Esophagus (tissue), 2 donors: ENCODE data around the gene REL. TPM values are rescaled to one million over a fixed set of nuclear protein-coding genes. Genes with fewer than 3 reads are reported as not detected.

Source experiments
- H3K27ac ChIP-seq, 2 donors: one replicate each; pipeline ENCODE4 v1.5.1; 2013; ENCODE audit warnings: low read depth in 2 of 2, mild to moderate bottlenecking in 2 of 2, inconsistent platforms in 1 of 2, low read length in 1 of 2, moderate library complexity in 1 of 2
- H3K27me3 ChIP-seq, 2 donors: one replicate each; pipeline ENCODE4 v1.6.1; 2013; ENCODE audit warnings: low read length in 2 of 2, control low read depth in 1 of 2, mild to moderate bottlenecking in 1 of 2; ENCODE audit not compliant: insufficient read depth in 2 of 2, control insufficient read depth in 1 of 2
- H3K36me3 ChIP-seq, 2 donors: one replicate each; pipeline ENCODE4 v1.6.1; 2013; ENCODE audit warnings: low read length in 1 of 2; ENCODE audit not compliant: control insufficient read depth in 2 of 2, insufficient read depth in 2 of 2
- H3K4me1 ChIP-seq, 2 donors: one replicate each; pipeline ENCODE4 v1.6.1; 2013; ENCODE audit warnings: low read length in 1 of 2; ENCODE audit not compliant: control insufficient read depth in 2 of 2, insufficient read depth in 2 of 2
- H3K4me3 ChIP-seq, 2 donors: one replicate each; pipeline ENCODE4 v1.5.1; 2013; ENCODE audit warnings: low read length in 2 of 2, mild to moderate bottlenecking in 2 of 2, low read depth in 1 of 2, moderate library complexity in 1 of 2
- H3K9me3 ChIP-seq, 2 donors: one replicate each; pipeline ENCODE4 v1.6.1; 2013; ENCODE audit warnings: mild to moderate bottlenecking in 2 of 2, low read depth in 1 of 2, low read length in 1 of 2, moderate library complexity in 1 of 2; ENCODE audit not compliant: control insufficient read depth in 2 of 2, insufficient read depth in 1 of 2
- whole genome bisulfite sequencing, 2 donors: extraction: QIAGEN DNeasy Blood & Tissue Kit; methylation state at CpG; one replicate each; pipeline ENCODE4 v1.1.7; 2013; 5-methylcytosine and 5-hydroxymethylcytosine counted together
- polyA plus RNA-seq, 2 donors: library from polyadenylated mRNA; stranded (reverse); fragments of 200-250 nt; gene quantifications; one replicate each; pipeline ENCODE4 v1.2.3, GENCODE V29; 2013
- donor health status: healthy with polysubstance abuse.
- donor health status: Bipolar disorder and iron deficiency.

Gene REL
- polyA plus RNA-seq, 2 donors: 2.0 to 2.2 TPM

- H3K4me1 ChIP-seq: peaks cover 2 to 11% of the 10 kb centered on the region in 2 donors
- no peaks in the 10 kb centered on the region for H3K9me3 ChIP-seq
- WGBS, 2 donors: 55 to 68% methylated on average over 5 of the region's 5 CpGs
- H3K4me3 ChIP-seq: no peak overlapping the region
- no peaks in the 10 kb centered on the region for H3K27me3 ChIP-seq
- peak overlapping the region; percentile 69 to 91 for H3K27ac ChIP-seq
- peaks cover 0 to 8% of the 10 kb centered on the region in 2 donors for H3K36me3 ChIP-seq
Measured at GRCh38 chr2:60957643-60958042, 76.3 kb downstream of the REL start.

GRCh38 chr2:60958361-60958760 is 77.0 kb downstream of the REL start:
- WGBS, 2 donors: 74 to 81% methylated on average over 3 of the region's 3 CpGs
- Histone ChIP-seq H3K27me3 (no peaks in the 10 kb centered on the region), H3K36me3 (peaks cover 0 to 8% of the 10 kb centered on the region in 2 donors), H3K4me1 (peaks cover 2 to 11% of the 10 kb centered on the region in 2 donors), H3K27ac (peak overlapping the region; percentile 69 to 93), H3K4me3 (no peak overlapping the region), H3K9me3 (no peaks in the 10 kb centered on the region)

GRCh38 chr2:60958800-60959199 is 77.4 kb downstream of the REL start:
- Histone ChIP-seq H3K4me3 (no peak overlapping the region), H3K36me3 (peaks cover 0 to 8% of the 10 kb centered on the region in 2 donors), H3K27ac (peak overlapping the region; percentile 90 to 93), H3K27me3 (no peaks in the 10 kb centered on the region), H3K4me1 (peaks cover 2 to 11% of the 10 kb centered on the region in 2 donors), H3K9me3 (no peaks in the 10 kb centered on the region)
- 41 to 67% methylated on average over 3 of the region's 3 CpGs for WGBS, 2 donors

- H3K27me3 ChIP-seq: no peaks in the 10 kb centered on the region
- H3K36me3 ChIP-seq: peaks cover 0 to 8% of the 10 kb centered on the region in 2 donors
- H3K4me1 ChIP-seq: peaks cover 2 to 11% of the 10 kb centered on the region in 2 donors
- no peaks in the 10 kb centered on the region for H3K9me3 ChIP-seq
- H3K27ac ChIP-seq: peak overlapping the region; percentile 80 to 90
- whole genome bisulfite sequencing, 2 donors: 87 to 91% methylated on average over 7 of the region's 7 CpGs
- no peak overlapping the region for H3K4me3 ChIP-seq
Measured at GRCh38 chr2:60959501-60959900, 78.1 kb downstream of the REL start.

GRCh38 chr2:60960706-60961105 is 79.3 kb downstream of the REL start:
- Histone ChIP-seq H3K4me1 (peaks cover 2 to 11% of the 10 kb centered on the region in 2 donors), H3K27me3 (no peaks in the 10 kb centered on the region), H3K4me3 (no peak overlapping the region), H3K27ac (no peak overlapping the region), H3K9me3 (no peaks in the 10 kb centered on the region), H3K36me3 (peaks cover 0 to 8% of the 10 kb centered on the region in 2 donors)
- WGBS, 2 donors: 53 to 72% methylated on average over 1 of the region's 1 CpG

GRCh38 chr2:60961457-60961856 is 80.1 kb downstream of the REL start:
- Histone ChIP-seq H3K4me1 (peaks cover 2 to 11% of the 10 kb centered on the region in 2 donors), H3K4me3 (no peak overlapping the region), H3K27me3 (no peaks in the 10 kb centered on the region), H3K9me3 (no peaks in the 10 kb centered on the region), H3K36me3 (peaks cover 0 to 8% of the 10 kb centered on the region in 2 donors), H3K27ac (peak overlapping the region in 1 of 2 donors; percentile 77)
- WGBS, 2 donors: 71 to 73% methylated on average over 4 of the region's 4 CpGs

GRCh38 chr2:60962528-60962927 is 81.2 kb downstream of the REL start:
- Histone ChIP-seq H3K36me3 (peaks cover 0 to 4% of the 10 kb centered on the region in 2 donors), H3K27me3 (no peaks in the 10 kb centered on the region), H3K4me1 (peaks cover under 1 to 5% of the 10 kb centered on the region in 2 donors), H3K9me3 (no peaks in the 10 kb centered on the region), H3K27ac (no peak overlapping the region), H3K4me3 (no peak overlapping the region)
- WGBS, 2 donors: 60 to 77% methylated on average over 2 of the region's 2 CpGs

- Histone ChIP-seq H3K36me3 (peaks cover 0 to 2% of the 10 kb centered on the region in 2 donors), H3K27me3 (no peaks in the 10 kb centered on the region), H3K4me1 (peaks cover 0 to 3% of the 10 kb centered on the region in 2 donors), H3K9me3 (no peaks in the 10 kb centered on the region), H3K4me3 (no peak overlapping the region), H3K27ac (peak overlapping the region in 1 of 2 donors; percentile 70)
Measured at GRCh38 chr2:60963190-60963589, 81.8 kb downstream of the REL start.

GRCh38 chr2:60964651-60965498 is 83.5 kb downstream of the REL start:
- H3K4me3 ChIP-seq: no peak overlapping the region
- H3K4me1 ChIP-seq: no peaks in the 10 kb centered on the region
- H3K36me3 ChIP-seq: no peaks in the 10 kb centered on the region
- H3K27ac ChIP-seq: no peak overlapping the region
- H3K9me3 ChIP-seq: no peaks in the 10 kb centered on the region
- WGBS, 2 donors: 67 to 73% methylated on average over 7 of the region's 7 CpGs
- H3K27me3 ChIP-seq: no peaks in the 10 kb centered on the region

- H3K27me3 ChIP-seq: no peaks in the 10 kb centered on the region
- no peak overlapping the region for H3K27ac ChIP-seq
- H3K9me3 ChIP-seq: no peaks in the 10 kb centered on the region
- H3K4me1 ChIP-seq: no peaks in the 10 kb centered on the region
- H3K4me3 ChIP-seq: no peak overlapping the region
- H3K36me3 ChIP-seq: no peaks in the 10 kb centered on the region
Measured at GRCh38 chr2:60965499-60965785, 84.1 kb downstream of the REL start.
